GM19043 (cell line): ENCODE measurements around the gene IQSEC1.
A peak's percentile ranks its signal among the peaks of the same experiment; 100 is the strongest.

Experiments
- ATAC-seq: cut with Tn5 transposase; IDR thresholded peaks from one replicate; pipeline ENCODE4 v1.9.1; 2021; ENCODE audit warnings: low read depth; ENCODE audit not compliant: unreplicated experiment

IQSEC1 gene

GRCh38 chr3:13034861-13035260 is 38.4 kb downstream of the IQSEC1 start:
- ATAC-seq: no peak

- ATAC-seq: no peak
These were observed 39.0 kb downstream of the IQSEC1 start for GRCh38 chr3:13034109-13034800.

GRCh38 chr3:13032206-13032605 is 41.0 kb downstream of the IQSEC1 start:
- ATAC-seq: no peak

- no peak for ATAC-seq
These were observed 41.6 kb downstream of the IQSEC1 start for GRCh38 chr3:13031621-13032020.

- no peak for ATAC-seq
These were observed 42.5 kb downstream of the IQSEC1 start for GRCh38 chr3:13030684-13031083.

GRCh38 chr3:13028010-13028821 is 45.0 kb downstream of the IQSEC1 start:
- ATAC-seq: no peak

- no peak for ATAC-seq
These were observed 46.1 kb downstream of the IQSEC1 start for GRCh38 chr3:13027154-13027553.

- ATAC-seq: no peak
These were observed 46.7 kb downstream of the IQSEC1 start for GRCh38 chr3:13026534-13026933.

- ATAC-seq: no peak
These were observed 47.3 kb downstream of the IQSEC1 start for GRCh38 chr3:13025778-13026518.

- no peak for ATAC-seq
These were observed 48.1 kb downstream of the IQSEC1 start for GRCh38 chr3:13025090-13025489.

- ATAC-seq: no peak
These were observed 48.5 kb downstream of the IQSEC1 start for GRCh38 chr3:13024765-13025065.

- ATAC-seq: no peak
These were observed 49.1 kb downstream of the IQSEC1 start for GRCh38 chr3:13023971-13024764.

- no peak for ATAC-seq
These were observed 49.8 kb downstream of the IQSEC1 start for GRCh38 chr3:13023235-13023970.

GRCh38 chr3:13022348-13023234 is 50.6 kb downstream of the IQSEC1 start:
- ATAC-seq: peak; percentile 45

- ATAC-seq: peak; percentile 31
These were observed 51.8 kb downstream of the IQSEC1 start for GRCh38 chr3:13021141-13022114.

GRCh38 chr3:13020159-13020750 is 53.0 kb downstream of the IQSEC1 start:
- no peak for ATAC-seq

GRCh38 chr3:13019243-13020095 is 53.8 kb downstream of the IQSEC1 start:
- ATAC-seq: no peak
